ENCODE data around the gene XIAP.
A peak's percentile ranks its signal among the peaks of the same experiment; 100 is the strongest.
"Not testable (repeated sequence)": the region's sequence is repeated elsewhere in the genome, so short reads cannot be mapped to it uniquely, and the experiment has no call there.

The XIAP gene

DNA sequence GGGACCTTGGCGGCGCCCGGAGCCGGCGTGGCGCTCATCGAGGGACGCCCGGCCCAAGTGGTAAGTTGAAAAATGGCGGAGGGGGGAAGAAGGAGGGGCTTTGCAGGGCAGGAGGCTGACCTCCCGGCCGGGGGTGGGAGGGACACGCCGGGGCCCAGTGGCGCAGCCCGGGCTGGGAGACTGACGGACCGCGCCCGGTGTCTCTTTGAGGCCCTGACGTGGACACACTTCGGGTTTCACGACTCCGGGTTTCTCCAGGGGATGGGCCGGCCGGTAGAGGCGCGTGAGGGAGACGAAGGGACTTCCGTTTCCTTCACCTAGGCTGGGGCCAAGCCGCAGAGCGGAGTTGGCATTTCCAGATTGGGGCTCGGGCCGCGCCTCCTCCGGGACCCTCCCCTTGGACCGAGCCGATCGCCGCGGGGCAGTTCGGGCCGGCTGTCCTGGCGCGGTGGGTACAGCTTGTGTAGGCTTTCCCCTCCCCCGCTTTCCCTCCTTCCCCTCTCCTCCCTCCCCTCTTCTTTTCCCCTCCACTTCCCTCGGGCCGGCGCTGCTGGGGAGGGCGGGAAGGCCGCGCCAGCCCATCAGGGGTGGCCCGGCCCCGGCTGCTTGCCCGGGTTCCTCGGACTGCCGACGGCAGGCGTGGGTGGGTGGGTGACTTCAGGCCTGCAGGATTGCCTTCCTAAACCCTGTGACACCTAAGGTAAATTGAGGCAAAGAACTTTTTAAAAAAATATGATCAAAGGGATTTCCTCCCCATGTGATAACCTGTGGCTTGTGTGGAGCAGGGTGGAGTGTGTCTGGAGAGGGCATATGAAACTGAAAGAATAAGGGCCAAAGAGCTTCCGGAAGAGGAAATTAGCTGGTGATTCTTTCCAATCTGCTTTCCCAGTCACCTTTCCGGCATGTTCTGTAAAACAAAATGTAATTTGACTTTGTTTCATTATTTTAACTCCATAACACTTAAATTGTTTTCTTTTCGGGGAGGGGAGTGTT, at the start of gene XIAP:
XIAP (plus strand) TSS at position 208 of the 993 bp plus-strand sequence. CDS start 25,610 bp downstream, outside the sequence.
- peak within 1 kb of the TSS; percentile 66 for H3K4me3 ChIP-seq (ENCODE audit: low read depth, low read length)
- ChIA-PET CTCF (no interaction called here), POLR2A (interaction anchor here (0.6 kb wide), 1 partner anchor 11 kb away, joined by 3 read pairs; no protein-coding TSS in a partner anchor)
- DNase-seq (ENCODE audit: low read depth, low spot score) = no peak
- TF ChIP-seq, protein P1, sequence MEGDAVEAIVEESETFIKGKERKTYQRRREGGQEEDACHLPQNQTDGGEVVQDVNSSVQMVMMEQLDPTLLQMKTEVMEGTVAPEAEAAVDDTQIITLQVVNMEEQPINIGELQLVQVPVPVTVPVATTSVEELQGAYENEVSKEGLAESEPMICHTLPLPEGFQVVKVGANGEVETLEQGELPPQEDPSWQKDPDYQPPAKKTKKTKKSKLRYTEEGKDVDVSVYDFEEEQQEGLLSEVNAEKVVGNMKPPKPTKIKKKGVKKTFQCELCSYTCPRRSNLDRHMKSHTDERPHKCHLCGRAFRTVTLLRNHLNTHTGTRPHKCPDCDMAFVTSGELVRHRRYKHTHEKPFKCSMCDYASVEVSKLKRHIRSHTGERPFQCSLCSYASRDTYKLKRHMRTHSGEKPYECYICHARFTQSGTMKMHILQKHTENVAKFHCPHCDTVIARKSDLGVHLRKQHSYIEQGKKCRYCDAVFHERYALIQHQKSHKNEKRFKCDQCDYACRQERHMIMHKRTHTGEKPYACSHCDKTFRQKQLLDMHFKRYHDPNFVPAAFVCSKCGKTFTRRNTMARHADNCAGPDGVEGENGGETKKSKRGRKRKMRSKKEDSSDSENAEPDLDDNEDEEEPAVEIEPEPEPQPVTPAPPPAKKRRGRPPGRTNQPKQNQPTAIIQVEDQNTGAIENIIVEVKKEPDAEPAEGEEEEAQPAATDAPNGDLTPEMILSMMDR (IDR thresholded peaks at IDR 0.05; ENCODE audit: insufficient read depth, low read length, missing control alignments) = no peak

DNA sequence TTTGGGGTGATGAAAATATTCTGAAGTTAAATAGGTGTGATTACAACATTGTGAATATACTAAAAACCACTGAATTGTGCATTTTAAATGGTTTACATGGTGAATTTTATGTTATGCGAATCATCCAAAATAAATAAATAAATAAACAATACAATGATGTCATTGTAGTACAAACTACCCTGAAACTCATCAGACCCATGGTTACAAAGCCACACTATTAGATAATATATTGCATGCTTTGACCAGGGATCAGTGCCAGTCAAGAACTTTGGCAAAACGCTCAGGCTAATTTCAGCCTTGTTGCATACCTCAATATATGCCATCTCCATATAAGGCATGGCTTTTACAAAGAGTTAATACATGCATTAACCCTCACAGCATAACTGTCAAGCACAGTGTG, 45.5 kb upstream of the XIAP start:
- CTCF ChIA-PET = interaction anchor here (0.6 kb wide), 1 partner anchor 456 kb away, joined by 3 read pairs; no protein-coding TSS in a partner anchor
- H3K4me3 ChIP-seq (ENCODE audit: low read depth, low read length) = no peak overlapping the region
- DNase-seq (ENCODE audit: low read depth, low spot score) = no peak

GRCh38 chrX:123814934-123815394, 44.9 kb upstream of the XIAP start:
- CTCF ChIA-PET; POLR2A ChIA-PET; DNase-seq (ENCODE audit: low read depth, low spot score); H3K4me3 ChIP-seq (ENCODE audit: low read depth, low read length): not testable (repeated sequence)

More for the DNA sequence above, 45.5 kb upstream of the XIAP start:
- TF ChIP-seq, protein P1 (IDR thresholded peaks at IDR 0.05; ENCODE audit: insufficient read depth, low read length, missing control alignments) = no peak
- POLR2A ChIA-PET = no interaction called here

GRCh38 chrX:123817288-123817894, 42.5 kb upstream of the XIAP start:
- CTCF ChIA-PET = interaction anchor here (1.8 kb wide), 1 partner anchor 16 kb away, joined by 11 read pairs; no protein-coding TSS in a partner anchor

DNA sequence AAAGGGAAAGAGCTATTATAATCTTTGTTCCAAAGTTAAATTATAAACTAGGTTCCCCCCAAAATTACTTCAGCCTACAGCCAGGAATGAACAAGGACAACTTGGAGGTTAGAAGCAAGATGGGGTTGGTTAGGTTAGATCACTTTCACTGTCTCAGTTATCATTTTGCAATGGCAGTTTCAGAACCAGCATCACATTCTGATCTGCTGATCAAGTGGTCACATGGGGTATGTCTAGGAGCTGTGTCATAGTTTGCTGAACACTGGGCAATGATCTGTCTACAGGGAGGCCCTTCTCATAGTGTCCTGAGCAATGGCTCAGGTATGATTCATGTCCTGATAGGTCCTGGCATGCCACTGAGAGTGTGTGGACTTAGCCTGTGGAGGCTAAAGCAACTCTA, 41.6 kb upstream of the XIAP start:
- peak; percentile 21 for DNase-seq (ENCODE audit: low read depth, low spot score)
- ChIA-PET POLR2A (no interaction called here), CTCF (interaction anchor here (1.8 kb wide), 1 partner anchor 15 kb away, joined by 11 read pairs; no protein-coding TSS in a partner anchor)
- TF ChIP-seq, protein P1 (IDR thresholded peaks at IDR 0.05; ENCODE audit: insufficient read depth, low read length, missing control alignments) = no peak
- H3K4me3 ChIP-seq (ENCODE audit: low read depth, low read length) = no peak overlapping the region

More at GRCh38 chrX:123817288-123817894, 42.5 kb upstream of the XIAP start:
- POLR2A ChIA-PET = no interaction called here
- no peak overlapping the region for H3K4me3 ChIP-seq (ENCODE audit: low read depth, low read length)
- DNase-seq (ENCODE audit: low read depth, low spot score) = no peak
- TF ChIP-seq, protein P1 (IDR thresholded peaks at IDR 0.05; ENCODE audit: insufficient read depth, low read length, missing control alignments) = no peak

DNA sequence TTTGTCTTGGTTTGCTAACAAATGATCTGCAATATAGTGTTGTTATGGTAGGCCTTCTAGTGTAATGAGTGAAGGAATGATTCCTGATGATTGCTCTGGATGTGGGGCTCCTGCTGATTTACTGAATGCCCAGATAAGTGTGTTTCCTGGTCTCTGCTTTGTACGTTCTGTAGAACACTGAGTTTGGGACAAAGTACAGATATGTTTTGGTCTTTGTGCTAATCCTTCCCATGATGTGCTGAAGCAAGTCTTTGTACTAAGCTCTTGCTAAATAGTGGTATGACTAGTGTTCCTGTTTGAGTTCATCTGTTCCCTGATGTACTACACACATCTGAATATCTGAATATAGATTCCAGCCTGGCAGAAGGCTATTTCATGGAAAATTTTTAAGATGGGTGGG, 36.9 kb upstream of the XIAP start:
- CTCF ChIA-PET = interaction anchor here (1.2 to 4.0 kb wide), 2 partner anchors 11 to 62 kb away, joined by 3 to 29 read pairs; no protein-coding TSS in a partner anchor
- no peak for DNase-seq (ENCODE audit: low read depth, low spot score)
- POLR2A ChIA-PET = no interaction called here
- H3K4me3 ChIP-seq (ENCODE audit: low read depth, low read length) = no peak overlapping the region
- TF ChIP-seq, protein P1 (IDR thresholded peaks at IDR 0.05; ENCODE audit: insufficient read depth, low read length, missing control alignments) = no peak
